ENCODE measurements around the gene COPS7A. TPM values are rescaled to one million over a fixed set of nuclear protein-coding genes. Genes with fewer than 3 reads are reported as not detected.

COPS7A gene
- total RNA-seq, 2 donors from 2014 or later = 43.3 to 69.2 TPM

- Histone ChIP-seq H3K9ac (ENCODE audit: extremely low read depth, low read length, poor library complexity, severe bottlenecking) (no peak overlapping the region), H3K4me3 (ENCODE audit: low read length) (peak overlapping the region; percentile 90), H3K4me1 (ENCODE audit: control insufficient read depth, insufficient read depth, low read length) (peaks cover 6% of the 10 kb centered on the region), H3K9me3 (ENCODE audit: control insufficient read depth, low read length) (no peaks in the 10 kb centered on the region), H3K27ac (ENCODE audit: low read depth, low read length) (no peak overlapping the region), H3K36me3 (ENCODE audit: control insufficient read depth, insufficient read depth, low read length) (no peaks in the 10 kb centered on the region), H3K27me3 (ENCODE audit: control insufficient read depth, insufficient read depth, low read length, poor library complexity, severe bottlenecking) (no peaks in the 10 kb centered on the region)
- Mint-ChIP-seq H3K9me3 (no peaks in the 10 kb centered on the region), H3K27me3 (ENCODE audit: insufficient read depth) (peaks cover 6% of the 10 kb centered on the region), H3K4me3 (no peak overlapping the region), H3K4me1 (peaks cover 21% of the 10 kb centered on the region), H3K36me3 (ENCODE audit: low read depth) (peaks cover 9% of the 10 kb centered on the region), H3K27ac (no peak overlapping the region)
- TF ChIP-seq CTCF (conservative IDR thresholded peaks at IDR 0.05) = no peak
- 83 to 95% methylated on average over 2 to 3 of the region's 3 CpGs for WGBS, 2 experiments (ENCODE audit: insufficient coverage in 1 of 2, insufficient read length in 1 of 2)
- DNase-seq = no peak
These were observed 983 bp upstream of the COPS7A start for GRCh38 chr12:6722863-6723262.

- peak overlapping the region; percentile 82 for H3K27ac Mint-ChIP-seq
- Histone ChIP-seq H3K4me3 (ENCODE audit: low read length) (peak overlapping the region; percentile 90), H3K9me3 (ENCODE audit: control insufficient read depth, low read length) (no peaks in the 10 kb centered on the region), H3K27me3 (ENCODE audit: control insufficient read depth, insufficient read depth, low read length, poor library complexity, severe bottlenecking) (no peaks in the 10 kb centered on the region), H3K36me3 (ENCODE audit: control insufficient read depth, insufficient read depth, low read length) (peaks cover 6% of the 10 kb centered on the region), H3K27ac (ENCODE audit: low read depth, low read length) (peak overlapping the region; percentile 80), H3K4me1 (ENCODE audit: control insufficient read depth, insufficient read depth, low read length) (peaks cover 6% of the 10 kb centered on the region), H3K9ac (ENCODE audit: extremely low read depth, low read length, poor library complexity, severe bottlenecking) (peak overlapping the region; percentile 52)
- no peaks in the 10 kb centered on the region for H3K9me3 Mint-ChIP-seq
- TF ChIP-seq CTCF (conservative IDR thresholded peaks at IDR 0.05) = no peak
- H3K4me1 Mint-ChIP-seq = peaks cover 22% of the 10 kb centered on the region
- peaks cover 3% of the 10 kb centered on the region for H3K27me3 Mint-ChIP-seq (ENCODE audit: insufficient read depth)
- WGBS, 2 experiments (ENCODE audit: insufficient coverage in 1 of 2, insufficient read length in 1 of 2) = 30 to 37% methylated on average over 8 to 10 of the region's 10 CpGs
- no peak for DNase-seq
- H3K4me3 Mint-ChIP-seq = peak overlapping the region; percentile 62
- peaks cover 21% of the 10 kb centered on the region for H3K36me3 Mint-ChIP-seq (ENCODE audit: low read depth)
These were observed 557 bp downstream of the COPS7A start for GRCh38 chr12:6724409-6724797.

DNA sequence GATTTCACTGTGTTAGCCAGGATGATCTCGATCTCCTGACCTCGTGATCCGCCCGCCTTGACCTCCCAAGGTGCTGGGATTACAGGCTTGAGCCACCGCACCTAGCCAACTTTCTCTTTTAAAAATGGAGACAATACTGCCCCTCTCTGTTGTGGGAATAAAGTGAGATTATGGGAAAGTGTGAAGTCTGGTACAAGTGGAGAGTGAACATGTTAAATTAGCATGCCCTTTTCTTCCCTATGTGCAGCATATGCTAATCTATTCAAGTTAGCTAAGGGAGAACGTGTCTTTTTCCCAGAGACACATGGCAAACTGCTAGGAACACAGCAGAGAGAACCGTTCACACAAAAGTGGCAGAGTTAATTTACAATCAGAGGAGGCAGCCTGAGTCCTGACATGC is 1.5 kb downstream of the COPS7A start:
- Histone ChIP-seq H3K9me3 (ENCODE audit: control insufficient read depth, low read length) (no peaks in the 10 kb centered on the region), H3K4me3 (ENCODE audit: low read length) (peak overlapping the region; percentile 90), H3K27me3 (ENCODE audit: control insufficient read depth, insufficient read depth, low read length, poor library complexity, severe bottlenecking) (no peaks in the 10 kb centered on the region), H3K36me3 (ENCODE audit: control insufficient read depth, insufficient read depth, low read length) (peaks cover 15% of the 10 kb centered on the region), H3K9ac (ENCODE audit: extremely low read depth, low read length, poor library complexity, severe bottlenecking) (no peak overlapping the region), H3K4me1 (ENCODE audit: control insufficient read depth, insufficient read depth, low read length) (peaks cover 6% of the 10 kb centered on the region), H3K27ac (ENCODE audit: low read depth, low read length) (no peak overlapping the region)
- H3K4me3 Mint-ChIP-seq = peak overlapping the region; percentile 62
- no peak overlapping the region for H3K27ac Mint-ChIP-seq
- no peak for TF ChIP-seq CTCF (conservative IDR thresholded peaks at IDR 0.05)
- WGBS, 2 experiments (ENCODE audit: insufficient coverage in 1 of 2, insufficient read length in 1 of 2) = 87 to 92% methylated on average over 2 to 7 of the region's 7 CpGs
- no peaks in the 10 kb centered on the region for H3K27me3 Mint-ChIP-seq (ENCODE audit: insufficient read depth)
- H3K9me3 Mint-ChIP-seq = no peaks in the 10 kb centered on the region
- no peak for DNase-seq
- peaks cover 19% of the 10 kb centered on the region for H3K4me1 Mint-ChIP-seq
- peaks cover 30% of the 10 kb centered on the region for H3K36me3 Mint-ChIP-seq (ENCODE audit: low read depth)
